SK-N-SH treated with all-trans-retinoic acid at 6 μM for 48 hours (cell line): ENCODE data around the gene MED27.

Experiments used
- CSDC2 ChIP-seq: fragments of 250-450 bp; sonication (Bioruptor Pico); IDR thresholded peaks from 2 replicates; pipeline ENCODE4 v1.5.0; 2020; ENCODE audit warnings: mild to moderate bottlenecking, moderate library complexity
- RARB ChIP-seq: fragments of 250-450 bp; sonication (Bioruptor Pico); IDR thresholded peaks from 2 replicates; pipeline ENCODE4 v1.8.0; 2021; ENCODE audit warnings: mild to moderate bottlenecking, moderate library complexity
- ZFP30 ChIP-seq: fragments of 450-650 bp; formaldehyde crosslinking; IDR thresholded peaks from 2 replicates; pipeline ENCODE4 v1.5.0; 2022; ENCODE audit warnings: mild to moderate bottlenecking, moderate library complexity

DNA sequence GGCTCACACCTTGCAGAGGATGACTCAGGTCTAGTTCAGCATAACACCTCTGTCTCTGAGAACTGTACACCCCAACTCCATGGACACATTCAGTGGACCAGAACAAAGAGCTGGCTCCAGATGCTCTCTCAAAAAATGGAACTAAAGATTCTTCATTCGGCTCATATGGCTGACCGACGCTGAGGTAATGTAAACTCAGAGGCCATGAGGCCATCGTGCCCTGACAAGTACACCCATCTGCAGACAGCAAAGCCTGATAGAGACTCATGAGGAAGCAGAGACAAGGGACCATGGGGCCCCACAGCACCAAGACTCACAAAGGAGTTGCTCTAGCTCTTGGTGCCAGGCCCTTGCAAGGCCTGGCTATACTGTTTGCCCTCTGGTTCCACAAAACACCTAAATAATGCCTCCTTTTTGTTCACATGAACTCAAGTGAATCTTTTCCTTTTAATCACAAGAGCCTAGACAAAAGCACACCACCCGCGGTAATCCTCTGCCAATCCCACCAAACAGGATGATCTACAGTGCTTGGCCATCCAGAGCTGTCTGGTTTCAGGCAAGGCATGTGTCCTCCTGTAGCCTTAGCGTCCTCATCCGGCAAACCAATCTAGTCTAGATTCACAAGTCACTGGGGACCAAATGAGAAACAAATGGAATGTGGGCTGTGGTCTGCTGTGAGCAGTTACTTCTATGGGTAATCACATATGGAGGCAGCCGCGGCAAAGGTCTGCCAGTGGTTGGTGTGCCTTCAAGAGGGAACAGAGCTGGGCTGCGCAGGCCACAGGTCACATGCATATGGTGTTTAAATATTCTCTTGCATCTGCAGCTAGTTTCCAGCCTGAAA, 22.7 kb downstream of the MED27 start:
- TF ChIP-seq CSDC2 (CRISPR knock-in tag) = no peak
- no peak for TF ChIP-seq RARB (CRISPR knock-in tag)
- TF ChIP-seq ZFP30 (CRISPR knock-in tag) = no peak
